ENCODE results near the gene FAR2. TPM values are rescaled to one million over a fixed set of nuclear protein-coding genes. Genes with fewer than 3 reads are reported as not detected.

FAR2 gene
- total and polyA plus RNA-seq, 2 donors (not counting 3 experiments of a cell fraction or from before 2014, with no cell fraction given), result 32.3 to 61.7 TPM

GRCh38 chr12:29226616-29227015 is 77.5 kb downstream of the FAR2 start:
- dilution Hi-C loops (cut with MboI; ENCODE audit: extremely low pct_ligation_motif_present, low sequenced_read_pairs), result no loop called here
- Histone ChIP-seq H3K36me3 (ENCODE audit: control insufficient read depth in 2 of 2, extremely low read depth in 1 of 2, insufficient read depth in 2 of 2, low read length in 2 of 2) (no peaks in the 10 kb centered on the region), H3K27ac (ENCODE audit: insufficient read depth, low read depth, low read length) (no peak overlapping the region), H4K20me1 (replicated peaks; ENCODE audit: control insufficient read depth, extremely low read depth, insufficient read depth, low read length) (no peaks in the 10 kb centered on the region), H3K4me2 (ENCODE audit: insufficient read depth, low read length) (no peak overlapping the region), H2AFZ (ENCODE audit: low read depth, low read length) (no peak overlapping the region), H3K27me3 (ENCODE audit: control insufficient read depth in 2 of 2, insufficient read depth in 2 of 2, low read length in 2 of 2) (no peaks in the 10 kb centered on the region), H3K79me2 (ENCODE audit: control insufficient read depth, insufficient read depth, low read length) (peaks cover 5% of the 10 kb centered on the region), H3K9ac (replicated peaks; ENCODE audit: extremely low read depth, insufficient read depth, low read length) (no peak overlapping the region), H3K9me1 (replicated peaks; ENCODE audit: control insufficient read depth, extremely low read depth, insufficient read depth, low read length) (no peaks in the 10 kb centered on the region), H3K9me3 (replicated peaks; ENCODE audit: control insufficient read depth, insufficient read depth, low read length) (no peaks in the 10 kb centered on the region), H3K4me1 (ENCODE audit: control insufficient read depth, extremely low read depth, insufficient read depth, low read length) (peaks cover 15% of the 10 kb centered on the region), H3K4me3 (replicated peaks in 1 of 3; ENCODE audit: insufficient read depth in 1 of 3, low read depth in 1 of 3, low read length in 3 of 3) (no peak overlapping the region)
- CTCF ChIA-PET, result no interaction called here
- intact Hi-C loops (cut with micrococcal nuclease), result no loop called here
- no peak for TF ChIP-seq MYC (IDR thresholded peaks at IDR 0.05; ENCODE audit: low read depth, low read length)
- no peak for TF ChIP-seq JUN (IDR thresholded peaks at IDR 0.05; ENCODE audit: borderline replicate concordance, insufficient read depth, insufficient read length, low read depth)
- TF ChIP-seq GATA2 (IDR thresholded peaks at IDR 0.05; ENCODE audit: insufficient read depth, insufficient read length, low read depth, low read length), result no peak
- TF ChIP-seq POLR2A (IDR thresholded peaks at IDR 0.05; ENCODE audit: low read depth, low read length), result no peak
- TF ChIP-seq POLR2AphosphoS5 (IDR thresholded peaks at IDR 0.05; ENCODE audit: insufficient read depth, low read depth, low read length), result no peak
- TF ChIP-seq EZH2 (IDR thresholded peaks at IDR 0.05; ENCODE audit: borderline replicate concordance, low read depth, low read length, severe bottlenecking), result no peak
- TF ChIP-seq CTCF (IDR thresholded peaks at IDR 0.05; ENCODE audit: extremely low read depth in 1 of 2, insufficient read depth in 1 of 2, low read depth in 1 of 2, low read length in 2 of 2), result no peak
- no peak for TF ChIP-seq MAX (IDR thresholded peaks at IDR 0.05; ENCODE audit: insufficient read depth, insufficient read length)
- no peak for TF ChIP-seq FOS (IDR thresholded peaks at IDR 0.05; ENCODE audit: borderline replicate concordance, insufficient read depth, low read length)
- POLR2A ChIA-PET, result no interaction called here
- DNase-seq (ENCODE audit: low read depth, low spot score) (no peak), FAIRE-seq (no peak)
- no TSS peak for BruUV-seq (replicated peaks)

All from endothelial cell of umbilical vein (primary cell).